K562 (cell line): Measurements from ENCODE around the gene RASGEF1C. TPM values are rescaled to one million over a fixed set of nuclear protein-coding genes. Genes with fewer than 3 reads are reported as not detected.
A peak's percentile ranks its signal among the peaks of the same experiment; 100 is the strongest.

Experiments
- CBX1 ChIP-seq: sonication (generic); IDR thresholded peaks from 2 replicates; pipeline ENCODE4 v1.6.1; 2016; ENCODE audit warnings: antibody characterized with exemption, low read depth, mild to moderate bottlenecking
- CBX2 ChIP-seq: fragments of 200-600 bp; sonication (generic); IDR thresholded peaks from one replicate; pipeline ENCODE4 v1.6.1; 2012; ENCODE audit warnings: mild to moderate bottlenecking, low read length, inconsistent platforms; ENCODE audit not compliant: insufficient read depth, poor library complexity, severe bottlenecking
- KAT8 ChIP-seq: fragments of 450-650 bp; IDR thresholded peaks from 2 replicates; pipeline ENCODE4 v1.6.1; 2016; ENCODE audit warnings: low read depth, mild to moderate bottlenecking
- MAFF ChIP-seq: IDR thresholded peaks from 2 replicates; pipeline ENCODE4 v1.6.1; 2012; ENCODE audit warnings: low read length, improper control_type of control experiment
- NCOA2 ChIP-seq, 2 experiments: fragments of 450-650 bp; IDR thresholded peaks; 2 replicates each; pipeline ENCODE4 v1.6.1; 2018; ENCODE audit warnings: mild to moderate bottlenecking in 2 of 2, moderate library complexity in 1 of 2; ENCODE audit not compliant: partially characterized antibody in 2 of 2
- NRF1 ChIP-seq, 2 experiments: fragments of 450-650 bp; IDR thresholded peaks in 1 of 2; conservative IDR thresholded peaks in 1 of 2; 2 replicates each; pipeline ENCODE4 v1.6.1; 2014; ENCODE audit warnings: mild to moderate bottlenecking in 2 of 2
- ZBTB7A ChIP-seq: IDR thresholded peaks from 2 replicates; pipeline ENCODE4 v1.6.1; 2011; ENCODE audit warnings: low read depth, mild to moderate bottlenecking, low read length, moderate library complexity, borderline replicate concordance; ENCODE audit not compliant: control insufficient read depth
- polyA plus RNA-seq, 8 experiments: library from polyadenylated mRNA; depleted of rRNA in 4 of 8; stranded (reverse) in 5 of 8; unstranded in 3 of 8; fragments of >200 nt; fragmentation: Nextera tagmentation in 2 of 8; fragmentation: Illumina TruSeq in 1 of 8; extraction: Ambion mirVana in 2 of 8; extraction: Trizol in 1 of 8; gene quantifications; 2 replicates each; pipeline versions ENCODE4 v1.2.1 to v1.2.3, GENCODE V29; 2011 to 2014; ENCODE audit warnings: inconsistent platforms in 1 of 8, missing spikeins in 1 of 8
- total RNA-seq, 7 experiments: library from RNA; depleted of rRNA in 6 of 7; stranded (reverse); fragments of >200 nt in 6 of 7; fragmentation: Illumina TruSeq in 2 of 7; extraction: Trizol in 2 of 7; gene quantifications; 2 replicates each; pipeline versions ENCODE4 v1.2.1 to v1.2.3, GENCODE V29; 2011 to 2021; ENCODE audit warnings: low replicate concordance in 1 of 7
- TF ChIP-seq, protein P1 (sequence below): fragments of 200-800 bp; sonication (Bioruptor generic); IDR thresholded peaks from 2 replicates; pipeline ENCODE4 v1.6.1; 2016; ENCODE audit warnings: missing genetic modification characterization, missing compliant biosample characterization
- TF ChIP-seq, protein P2 (sequence below): fragments of 250-450 bp; sonication (Bioruptor Pico); IDR thresholded peaks from 2 replicates; pipeline ENCODE4 v1.4.0; 2020; ENCODE audit warnings: mild to moderate bottlenecking, moderate library complexity, borderline replicate concordance
- TF ChIP-seq, protein P3 (sequence below): sonication (generic); formaldehyde crosslinking; IDR thresholded peaks from 2 replicates; pipeline ENCODE4 v1.8.0; 2022; ENCODE audit warnings: missing genetic modification reagents, mild to moderate bottlenecking, moderate library complexity, borderline replicate concordance
- TF ChIP-seq, protein P4 (sequence below): fragments of 450-650 bp; IDR thresholded peaks from one replicate; pipeline ENCODE4 v1.6.1; 2018; ENCODE audit warnings: mild to moderate bottlenecking, moderate library complexity; ENCODE audit not compliant: partially characterized antibody
- TF ChIP-seq, protein P5 (sequence below): sonication (generic); formaldehyde crosslinking; IDR thresholded peaks from 2 replicates; pipeline ENCODE4 v1.8.0; 2023; ENCODE audit warnings: mild to moderate bottlenecking, missing genetic modification reagents

Gene RASGEF1C
- total and polyA plus RNA-seq, 9 of the 15 experiments (the other 6 are each of a cell fraction or from before 2014, with no cell fraction given): 0.04 to 1.1 (median 0.21) TPM; not detected in 4

DNA sequence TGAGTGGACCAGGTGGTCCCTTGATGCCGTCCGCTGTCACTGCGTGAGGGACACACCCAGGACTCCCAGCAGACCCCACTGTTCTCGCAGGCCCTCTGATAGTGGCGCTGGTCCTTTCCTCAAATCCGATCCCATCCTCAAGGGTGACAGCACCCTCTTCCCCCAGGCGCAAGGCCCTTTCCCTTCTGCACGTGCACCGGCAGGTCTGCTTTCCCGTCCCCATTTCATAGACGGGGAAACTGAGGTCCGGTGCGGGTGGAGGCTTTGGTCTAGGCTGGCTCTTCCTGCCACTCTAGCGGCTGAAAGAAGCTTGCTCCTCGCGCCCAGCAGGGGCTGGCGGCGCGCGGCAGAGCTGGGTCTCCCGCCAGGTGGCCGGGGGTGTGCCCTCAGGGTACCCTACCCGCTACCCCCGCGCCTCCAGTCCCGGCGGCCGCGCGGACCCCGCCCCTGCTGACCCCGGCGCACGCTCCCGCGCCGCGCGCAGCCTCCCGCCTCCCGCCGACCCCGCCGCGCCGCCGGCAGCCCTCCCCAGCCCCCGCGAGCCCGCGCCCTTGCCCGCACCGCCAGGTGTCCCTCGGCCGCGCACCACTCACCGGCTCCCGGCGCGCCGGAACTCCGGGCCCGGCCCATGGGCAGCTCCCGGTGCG is 453 bp downstream of the RASGEF1C start (continued):
- TF ChIP-seq NCOA2 (IDR thresholded peaks at IDR 0.05; ENCODE audit: partially characterized antibody in 2 of 2) (no peak), NRF1 (conservative IDR thresholded peaks at IDR 0.05 in 1 of 2, IDR thresholded peaks at IDR 0.05 in 1 of 2) (no peak; a peak in 1 of 4 replicates), MAFF (no peak), CBX1 (no peak), CBX2 (no peak), KAT8 (no peak), ZBTB7A (peak; percentile 71; the same call in 1 of the 2 replicates)
- TF ChIP-seq, protein P1, sequence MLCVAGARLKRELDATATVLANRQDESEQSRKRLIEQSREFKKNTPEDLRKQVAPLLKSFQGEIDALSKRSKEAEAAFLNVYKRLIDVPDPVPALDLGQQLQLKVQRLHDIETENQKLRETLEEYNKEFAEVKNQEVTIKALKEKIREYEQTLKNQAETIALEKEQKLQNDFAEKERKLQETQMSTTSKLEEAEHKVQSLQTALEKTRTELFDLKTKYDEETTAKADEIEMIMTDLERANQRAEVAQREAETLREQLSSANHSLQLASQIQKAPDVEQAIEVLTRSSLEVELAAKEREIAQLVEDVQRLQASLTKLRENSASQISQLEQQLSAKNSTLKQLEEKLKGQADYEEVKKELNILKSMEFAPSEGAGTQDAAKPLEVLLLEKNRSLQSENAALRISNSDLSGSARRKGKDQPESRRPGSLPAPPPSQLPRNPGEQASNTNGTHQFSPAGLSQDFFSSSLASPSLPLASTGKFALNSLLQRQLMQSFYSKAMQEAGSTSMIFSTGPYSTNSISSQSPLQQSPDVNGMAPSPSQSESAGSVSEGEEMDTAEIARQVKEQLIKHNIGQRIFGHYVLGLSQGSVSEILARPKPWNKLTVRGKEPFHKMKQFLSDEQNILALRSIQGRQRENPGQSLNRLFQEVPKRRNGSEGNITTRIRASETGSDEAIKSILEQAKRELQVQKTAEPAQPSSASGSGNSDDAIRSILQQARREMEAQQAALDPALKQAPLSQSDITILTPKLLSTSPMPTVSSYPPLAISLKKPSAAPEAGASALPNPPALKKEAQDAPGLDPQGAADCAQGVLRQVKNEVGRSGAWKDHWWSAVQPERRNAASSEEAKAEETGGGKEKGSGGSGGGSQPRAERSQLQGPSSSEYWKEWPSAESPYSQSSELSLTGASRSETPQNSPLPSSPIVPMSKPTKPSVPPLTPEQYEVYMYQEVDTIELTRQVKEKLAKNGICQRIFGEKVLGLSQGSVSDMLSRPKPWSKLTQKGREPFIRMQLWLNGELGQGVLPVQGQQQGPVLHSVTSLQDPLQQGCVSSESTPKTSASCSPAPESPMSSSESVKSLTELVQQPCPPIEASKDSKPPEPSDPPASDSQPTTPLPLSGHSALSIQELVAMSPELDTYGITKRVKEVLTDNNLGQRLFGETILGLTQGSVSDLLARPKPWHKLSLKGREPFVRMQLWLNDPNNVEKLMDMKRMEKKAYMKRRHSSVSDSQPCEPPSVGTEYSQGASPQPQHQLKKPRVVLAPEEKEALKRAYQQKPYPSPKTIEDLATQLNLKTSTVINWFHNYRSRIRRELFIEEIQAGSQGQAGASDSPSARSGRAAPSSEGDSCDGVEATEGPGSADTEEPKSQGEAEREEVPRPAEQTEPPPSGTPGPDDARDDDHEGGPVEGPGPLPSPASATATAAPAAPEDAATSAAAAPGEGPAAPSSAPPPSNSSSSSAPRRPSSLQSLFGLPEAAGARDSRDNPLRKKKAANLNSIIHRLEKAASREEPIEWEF: no peak
- TF ChIP-seq, protein P2, sequence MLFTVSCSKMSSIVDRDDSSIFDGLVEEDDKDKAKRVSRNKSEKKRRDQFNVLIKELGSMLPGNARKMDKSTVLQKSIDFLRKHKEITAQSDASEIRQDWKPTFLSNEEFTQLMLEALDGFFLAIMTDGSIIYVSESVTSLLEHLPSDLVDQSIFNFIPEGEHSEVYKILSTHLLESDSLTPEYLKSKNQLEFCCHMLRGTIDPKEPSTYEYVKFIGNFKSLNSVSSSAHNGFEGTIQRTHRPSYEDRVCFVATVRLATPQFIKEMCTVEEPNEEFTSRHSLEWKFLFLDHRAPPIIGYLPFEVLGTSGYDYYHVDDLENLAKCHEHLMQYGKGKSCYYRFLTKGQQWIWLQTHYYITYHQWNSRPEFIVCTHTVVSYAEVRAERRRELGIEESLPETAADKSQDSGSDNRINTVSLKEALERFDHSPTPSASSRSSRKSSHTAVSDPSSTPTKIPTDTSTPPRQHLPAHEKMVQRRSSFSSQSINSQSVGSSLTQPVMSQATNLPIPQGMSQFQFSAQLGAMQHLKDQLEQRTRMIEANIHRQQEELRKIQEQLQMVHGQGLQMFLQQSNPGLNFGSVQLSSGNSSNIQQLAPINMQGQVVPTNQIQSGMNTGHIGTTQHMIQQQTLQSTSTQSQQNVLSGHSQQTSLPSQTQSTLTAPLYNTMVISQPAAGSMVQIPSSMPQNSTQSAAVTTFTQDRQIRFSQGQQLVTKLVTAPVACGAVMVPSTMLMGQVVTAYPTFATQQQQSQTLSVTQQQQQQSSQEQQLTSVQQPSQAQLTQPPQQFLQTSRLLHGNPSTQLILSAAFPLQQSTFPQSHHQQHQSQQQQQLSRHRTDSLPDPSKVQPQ (CRISPR knock-in tag): no peak
- TF ChIP-seq, protein P3, sequence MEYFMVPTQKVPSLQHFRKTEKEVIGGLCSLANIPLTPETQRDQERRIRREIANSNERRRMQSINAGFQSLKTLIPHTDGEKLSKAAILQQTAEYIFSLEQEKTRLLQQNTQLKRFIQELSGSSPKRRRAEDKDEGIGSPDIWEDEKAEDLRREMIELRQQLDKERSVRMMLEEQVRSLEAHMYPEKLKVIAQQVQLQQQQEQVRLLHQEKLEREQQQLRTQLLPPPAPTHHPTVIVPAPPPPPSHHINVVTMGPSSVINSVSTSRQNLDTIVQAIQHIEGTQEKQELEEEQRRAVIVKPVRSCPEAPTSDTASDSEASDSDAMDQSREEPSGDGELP (CRISPR knock-in tag): no peak
- TF ChIP-seq, protein P4, sequence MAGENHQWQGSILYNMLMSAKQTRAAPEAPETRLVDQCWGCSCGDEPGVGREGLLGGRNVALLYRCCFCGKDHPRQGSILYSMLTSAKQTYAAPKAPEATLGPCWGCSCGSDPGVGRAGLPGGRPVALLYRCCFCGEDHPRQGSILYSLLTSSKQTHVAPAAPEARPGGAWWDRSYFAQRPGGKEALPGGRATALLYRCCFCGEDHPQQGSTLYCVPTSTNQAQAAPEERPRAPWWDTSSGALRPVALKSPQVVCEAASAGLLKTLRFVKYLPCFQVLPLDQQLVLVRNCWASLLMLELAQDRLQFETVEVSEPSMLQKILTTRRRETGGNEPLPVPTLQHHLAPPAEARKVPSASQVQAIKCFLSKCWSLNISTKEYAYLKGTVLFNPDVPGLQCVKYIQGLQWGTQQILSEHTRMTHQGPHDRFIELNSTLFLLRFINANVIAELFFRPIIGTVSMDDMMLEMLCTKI: no peak
- TF ChIP-seq, protein P5, sequence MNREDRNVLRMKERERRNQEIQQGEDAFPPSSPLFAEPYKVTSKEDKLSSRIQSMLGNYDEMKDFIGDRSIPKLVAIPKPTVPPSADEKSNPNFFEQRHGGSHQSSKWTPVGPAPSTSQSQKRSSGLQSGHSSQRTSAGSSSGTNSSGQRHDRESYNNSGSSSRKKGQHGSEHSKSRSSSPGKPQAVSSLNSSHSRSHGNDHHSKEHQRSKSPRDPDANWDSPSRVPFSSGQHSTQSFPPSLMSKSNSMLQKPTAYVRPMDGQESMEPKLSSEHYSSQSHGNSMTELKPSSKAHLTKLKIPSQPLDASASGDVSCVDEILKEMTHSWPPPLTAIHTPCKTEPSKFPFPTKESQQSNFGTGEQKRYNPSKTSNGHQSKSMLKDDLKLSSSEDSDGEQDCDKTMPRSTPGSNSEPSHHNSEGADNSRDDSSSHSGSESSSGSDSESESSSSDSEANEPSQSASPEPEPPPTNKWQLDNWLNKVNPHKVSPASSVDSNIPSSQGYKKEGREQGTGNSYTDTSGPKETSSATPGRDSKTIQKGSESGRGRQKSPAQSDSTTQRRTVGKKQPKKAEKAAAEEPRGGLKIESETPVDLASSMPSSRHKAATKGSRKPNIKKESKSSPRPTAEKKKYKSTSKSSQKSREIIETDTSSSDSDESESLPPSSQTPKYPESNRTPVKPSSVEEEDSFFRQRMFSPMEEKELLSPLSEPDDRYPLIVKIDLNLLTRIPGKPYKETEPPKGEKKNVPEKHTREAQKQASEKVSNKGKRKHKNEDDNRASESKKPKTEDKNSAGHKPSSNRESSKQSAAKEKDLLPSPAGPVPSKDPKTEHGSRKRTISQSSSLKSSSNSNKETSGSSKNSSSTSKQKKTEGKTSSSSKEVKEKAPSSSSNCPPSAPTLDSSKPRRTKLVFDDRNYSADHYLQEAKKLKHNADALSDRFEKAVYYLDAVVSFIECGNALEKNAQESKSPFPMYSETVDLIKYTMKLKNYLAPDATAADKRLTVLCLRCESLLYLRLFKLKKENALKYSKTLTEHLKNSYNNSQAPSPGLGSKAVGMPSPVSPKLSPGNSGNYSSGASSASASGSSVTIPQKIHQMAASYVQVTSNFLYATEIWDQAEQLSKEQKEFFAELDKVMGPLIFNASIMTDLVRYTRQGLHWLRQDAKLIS (CRISPR knock-in tag): no peak
